K562 (cell line): ENCODE data around the gene ERP44. TPM values are rescaled to one million over a fixed set of nuclear protein-coding genes. Genes with fewer than 3 reads are reported as not detected.
"Not testable (repeated sequence)": the region's sequence is repeated elsewhere in the genome, so short reads cannot be mapped to it uniquely, and the experiment has no call there.

Experiments
- BCL6 ChIP-seq: fragments of 250-450 bp; sonication (Bioruptor Pico); IDR thresholded peaks from 2 replicates; pipeline ENCODE4 v1.4.0; 2020
- CBFA2T3 ChIP-seq: fragments of 450-650 bp; IDR thresholded peaks from 2 replicates; pipeline ENCODE4 v1.6.1; 2017
- DPF2 ChIP-seq: fragments of 450-650 bp; IDR thresholded peaks from 2 replicates; pipeline ENCODE4 v1.6.1; 2016
- JUND ChIP-seq, 2 experiments: IDR thresholded peaks; 2 replicates in 1 of 2; 3 replicates in 1 of 2; pipeline ENCODE4 v1.6.1; 2011; ENCODE audit warnings: borderline replicate concordance in 2 of 2, low read depth in 2 of 2, low read length in 2 of 2, improper control_type of control experiment in 1 of 2, missing biosample characterization in 1 of 2, missing genetic modification characterization in 1 of 2, missing genetic modification reagents in 1 of 2
- KHSRP ChIP-seq: fragments of 450-650 bp; IDR thresholded peaks from 2 replicates; pipeline ENCODE4 v1.6.1; 2017
- MAX ChIP-seq: sonication (generic); formaldehyde crosslinking; IDR thresholded peaks from 2 replicates; pipeline ENCODE4 v1.9.0; 2022; ENCODE audit warnings: mild to moderate bottlenecking, missing genetic modification reagents
- NR2C2 ChIP-seq, 2 experiments: fragments of 200-800 bp in 1 of 2; sonication (Bioruptor generic) in 1 of 2; sonication (generic) in 1 of 2; formaldehyde crosslinking in 1 of 2; IDR thresholded peaks; 2 replicates each; pipeline versions ENCODE4 v1.6.1 to v1.8.0; 2016 to 2022; ENCODE audit warnings: mild to moderate bottlenecking in 1 of 2, missing compliant biosample characterization in 1 of 2, missing genetic modification characterization in 1 of 2, missing genetic modification reagents in 1 of 2
- OTX1 ChIP-seq: fragments of 450-650 bp; formaldehyde crosslinking; IDR thresholded peaks from 2 replicates; pipeline ENCODE4 v1.4.0; 2022; ENCODE audit warnings: mild to moderate bottlenecking
- TAL1 ChIP-seq: fragments of 450-650 bp; IDR thresholded peaks from 2 replicates; pipeline ENCODE4 v1.6.1; 2016; ENCODE audit warnings: mild to moderate bottlenecking
- TEAD4 ChIP-seq, 2 experiments: sonication (generic) in 1 of 2; formaldehyde crosslinking in 1 of 2; IDR thresholded peaks; 2 replicates each; pipeline versions ENCODE4 v1.6.1 to v1.8.0; 2012 to 2022; ENCODE audit warnings: borderline replicate concordance in 1 of 2, inconsistent platforms in 1 of 2, low read length in 1 of 2, mild to moderate bottlenecking in 1 of 2, missing genetic modification reagents in 1 of 2
- ZBTB17 ChIP-seq: fragments of 450-650 bp; formaldehyde crosslinking; IDR thresholded peaks from 2 replicates; pipeline ENCODE4 v1.4.0; 2020; ENCODE audit warnings: mild to moderate bottlenecking
- ZBTB2 ChIP-seq: fragments of 450-650 bp; IDR thresholded peaks from 2 replicates; pipeline ENCODE4 v1.6.1; 2016; ENCODE audit warnings: antibody characterized with exemption
- ZNF76 ChIP-seq: fragments of 250-450 bp; sonication (Bioruptor Pico); IDR thresholded peaks from 2 replicates; pipeline ENCODE4 v1.4.0; 2020; ENCODE audit warnings: mild to moderate bottlenecking, moderate library complexity, borderline replicate concordance
- polyA plus RNA-seq, 8 experiments: library from polyadenylated mRNA; depleted of rRNA in 4 of 8; stranded (reverse) in 5 of 8; unstranded in 3 of 8; fragments of >200 nt; fragmentation: Nextera tagmentation in 2 of 8; fragmentation: Illumina TruSeq in 1 of 8; extraction: Ambion mirVana in 2 of 8; extraction: Trizol in 1 of 8; gene quantifications; 2 replicates each; pipeline versions ENCODE4 v1.2.1 to v1.2.3, GENCODE V29; 2011 to 2014; ENCODE audit warnings: inconsistent platforms in 1 of 8, missing spikeins in 1 of 8
- total RNA-seq, 7 experiments: library from RNA; depleted of rRNA in 6 of 7; stranded (reverse); fragments of >200 nt in 6 of 7; fragmentation: Illumina TruSeq in 2 of 7; extraction: Trizol in 2 of 7; gene quantifications; 2 replicates each; pipeline versions ENCODE4 v1.2.1 to v1.2.3, GENCODE V29; 2011 to 2021; ENCODE audit warnings: low replicate concordance in 1 of 7
- TF ChIP-seq, protein P1 (sequence below), 3 experiments: fragments of 200-800 bp in 1 of 3; fragments of 250-450 bp in 1 of 3; fragments of 450-650 bp in 1 of 3; sonication (Bioruptor Pico) in 1 of 3; sonication (Bioruptor generic) in 1 of 3; formaldehyde crosslinking in 1 of 3; IDR thresholded peaks; 2 replicates each; pipeline versions ENCODE4 v1.6.1 to v1.8.0; 2016 to 2022; ENCODE audit warnings: mild to moderate bottlenecking in 2 of 3, missing genetic modification characterization in 2 of 3, missing compliant biosample characterization in 1 of 3, moderate library complexity in 1 of 3
- TF ChIP-seq, protein P2 (sequence below): fragments of 450-650 bp; formaldehyde crosslinking; IDR thresholded peaks from 2 replicates; pipeline ENCODE4 v1.4.0; 2022; ENCODE audit warnings: missing genetic modification characterization
- TF ChIP-seq, protein P3 (sequence below): fragments of 450-650 bp; formaldehyde crosslinking; IDR thresholded peaks from 2 replicates; pipeline ENCODE4 v1.4.0; 2020; ENCODE audit warnings: mild to moderate bottlenecking, mixed read lengths

The ERP44 gene
- total and polyA plus RNA-seq, 9 of the 15 experiments (the other 6 are each of a cell fraction or from before 2014, with no cell fraction given): 9.2 to 23.4 (median 13.6) TPM

GRCh38 chr9:100145167-100145934 lies 46.6 kb upstream of the ERP44 start (continued):
- TF ChIP-seq DPF2 (peak; percentile 87), MAX (CRISPR knock-in tag) (peak; percentile 71; the same call in 1 of the 2 replicates), TAL1 (peak; percentile 96), TEAD4 (IDR thresholded peaks at IDR 0.05; ENCODE audit: low read length) (peak; percentile 81), ZBTB17 (CRISPR knock-in tag) (0 out of 2 replicates have a peak, but pooled peaks have one; percentile 34), OTX1 (CRISPR knock-in tag) (peak; percentile 95; the same call in 1 of the 2 replicates), CBFA2T3 (peak; percentile 97), JUND (IDR thresholded peaks at IDR 0.05; ENCODE audit: borderline replicate concordance, low read depth, low read length) (0 out of 2 replicates have a peak, but pooled peaks have one; percentile 11), NR2C2 (tag; IDR thresholded peaks at IDR 0.05) (peak; percentile 40; the same call in 1 of the 2 replicates), KHSRP (peak; percentile 53; the same call in 1 of the 2 replicates), ZBTB2 (peak; percentile 69), BCL6 (peak; percentile 64; the same call in 1 of the 2 replicates), ZNF76 (CRISPR knock-in tag) (0 out of 2 replicates have a peak, but pooled peaks have one; percentile 26)
- TF ChIP-seq, protein P1, sequence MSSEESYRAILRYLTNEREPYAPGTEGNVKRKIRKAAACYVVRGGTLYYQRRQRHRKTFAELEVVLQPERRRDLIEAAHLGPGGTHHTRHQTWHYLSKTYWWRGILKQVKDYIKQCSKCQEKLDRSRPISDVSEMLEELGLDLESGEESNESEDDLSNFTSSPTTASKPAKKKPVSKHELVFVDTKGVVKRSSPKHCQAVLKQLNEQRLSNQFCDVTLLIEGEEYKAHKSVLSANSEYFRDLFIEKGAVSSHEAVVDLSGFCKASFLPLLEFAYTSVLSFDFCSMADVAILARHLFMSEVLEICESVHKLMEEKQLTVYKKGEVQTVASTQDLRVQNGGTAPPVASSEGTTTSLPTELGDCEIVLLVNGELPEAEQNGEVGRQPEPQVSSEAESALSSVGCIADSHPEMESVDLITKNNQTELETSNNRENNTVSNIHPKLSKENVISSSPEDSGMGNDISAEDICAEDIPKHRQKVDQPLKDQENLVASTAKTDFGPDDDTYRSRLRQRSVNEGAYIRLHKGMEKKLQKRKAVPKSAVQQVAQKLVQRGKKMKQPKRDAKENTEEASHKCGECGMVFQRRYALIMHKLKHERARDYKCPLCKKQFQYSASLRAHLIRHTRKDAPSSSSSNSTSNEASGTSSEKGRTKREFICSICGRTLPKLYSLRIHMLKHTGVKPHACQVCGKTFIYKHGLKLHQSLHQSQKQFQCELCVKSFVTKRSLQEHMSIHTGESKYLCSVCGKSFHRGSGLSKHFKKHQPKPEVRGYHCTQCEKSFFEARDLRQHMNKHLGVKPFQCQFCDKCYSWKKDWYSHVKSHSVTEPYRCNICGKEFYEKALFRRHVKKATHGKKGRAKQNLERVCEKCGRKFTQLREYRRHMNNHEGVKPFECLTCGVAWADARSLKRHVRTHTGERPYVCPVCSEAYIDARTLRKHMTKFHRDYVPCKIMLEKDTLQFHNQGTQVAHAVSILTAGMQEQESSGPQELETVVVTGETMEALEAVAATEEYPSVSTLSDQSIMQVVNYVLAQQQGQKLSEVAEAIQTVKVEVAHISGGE (CRISPR knock-in tag; IDR thresholded peaks at IDR 0.05): 0 out of 6 replicates have a peak, but pooled peaks of 1 of the 3 experiments have one; percentile 26
- TF ChIP-seq TEAD4 (CRISPR knock-in tag; IDR thresholded peaks at IDR 0.05; ENCODE audit: borderline replicate concordance); JUND (tag; IDR thresholded peaks at IDR 0.05; ENCODE audit: borderline replicate concordance, low read depth, low read length); NR2C2 (CRISPR knock-in tag; IDR thresholded peaks at IDR 0.05): not testable (repeated sequence)
- TF ChIP-seq, protein P2, sequence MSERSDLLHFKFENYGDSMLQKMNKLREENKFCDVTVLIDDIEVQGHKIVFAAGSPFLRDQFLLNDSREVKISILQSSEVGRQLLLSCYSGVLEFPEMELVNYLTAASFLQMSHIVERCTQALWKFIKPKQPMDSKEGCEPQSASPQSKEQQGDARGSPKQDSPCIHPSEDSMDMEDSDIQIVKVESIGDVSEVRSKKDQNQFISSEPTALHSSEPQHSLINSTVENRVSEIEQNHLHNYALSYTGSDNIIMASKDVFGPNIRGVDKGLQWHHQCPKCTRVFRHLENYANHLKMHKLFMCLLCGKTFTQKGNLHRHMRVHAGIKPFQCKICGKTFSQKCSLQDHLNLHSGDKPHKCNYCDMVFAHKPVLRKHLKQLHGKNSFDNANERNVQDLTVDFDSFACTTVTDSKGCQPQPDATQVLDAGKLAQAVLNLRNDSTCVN (CRISPR knock-in tag): peak; percentile 93; the same call in 1 of the 2 replicates
- TF ChIP-seq, protein P3, sequence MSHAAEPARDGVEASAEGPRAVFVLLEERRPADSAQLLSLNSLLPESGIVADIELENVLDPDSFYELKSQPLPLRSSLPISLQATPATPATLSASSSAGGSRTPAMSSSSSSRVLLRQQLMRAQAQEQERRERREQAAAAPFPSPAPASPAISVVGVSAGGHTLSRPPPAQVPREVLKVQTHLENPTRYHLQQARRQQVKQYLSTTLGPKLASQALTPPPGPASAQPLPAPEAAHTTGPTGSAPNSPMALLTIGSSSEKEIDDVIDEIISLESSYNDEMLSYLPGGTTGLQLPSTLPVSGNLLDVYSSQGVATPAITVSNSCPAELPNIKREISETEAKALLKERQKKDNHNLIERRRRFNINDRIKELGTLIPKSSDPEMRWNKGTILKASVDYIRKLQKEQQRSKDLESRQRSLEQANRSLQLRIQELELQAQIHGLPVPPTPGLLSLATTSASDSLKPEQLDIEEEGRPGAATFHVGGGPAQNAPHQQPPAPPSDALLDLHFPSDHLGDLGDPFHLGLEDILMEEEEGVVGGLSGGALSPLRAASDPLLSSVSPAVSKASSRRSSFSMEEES (CRISPR knock-in tag): peak; percentile 37; the same call in 1 of the 2 replicates
